ENCODE results near the gene EIF4B.

GRCh38 chr12:52965337-52965731 is 40.9 kb upstream of the EIF4B start:
- TF ChIP-seq CTCF (IDR thresholded peaks at IDR 0.05) (no peak), POLR2A (IDR thresholded peaks at IDR 0.05) (no peak)
